H1 (cell line): ENCODE measurements around the gene SMIM20.

Source experiments
- CHD2 ChIP-seq: IDR thresholded peaks from 2 replicates; pipeline ENCODE4 v1.6.1; 2012; ENCODE audit warnings: low read length, improper control_type of control experiment
- CTCF ChIP-seq, 3 experiments: IDR thresholded peaks; 1 replicate in 2 of 3; 2 replicates in 1 of 3; pipeline versions ENCODE4 v1.5.1 to v1.6.1; 2011; ENCODE audit warnings: low read length in 3 of 3, mild to moderate bottlenecking in 3 of 3, inconsistent platforms in 2 of 3, low read depth in 1 of 3, moderate library complexity in 1 of 3; ENCODE audit not compliant: insufficient read depth in 1 of 3; ENCODE audit errors: control extremely low read depth in 1 of 3
- EZH2 ChIP-seq: fragments of 200-600 bp; sonication (generic); IDR thresholded peaks from 2 replicates; pipeline ENCODE4 v1.7.1; 2012; ENCODE audit warnings: low read depth, mild to moderate bottlenecking, moderate library complexity, low read length, inconsistent platforms; ENCODE audit not compliant: severe bottlenecking
- FOSL1 ChIP-seq: IDR thresholded peaks from 2 replicates; pipeline ENCODE4 v1.6.1; 2011; ENCODE audit warnings: mild to moderate bottlenecking, low read depth, low read length, moderate library complexity; ENCODE audit not compliant: insufficient read depth
- KDM4A ChIP-seq: IDR thresholded peaks from one replicate; pipeline ENCODE4 v1.7.1; 2012; ENCODE audit warnings: low read depth, mild to moderate bottlenecking, moderate library complexity, low read length, inconsistent platforms; ENCODE audit not compliant: severe bottlenecking
- POLR2AphosphoS5 ChIP-seq: IDR thresholded peaks from 2 replicates; pipeline ENCODE4 v1.6.1; 2011; ENCODE audit warnings: low read depth, low read length
- RNF2 ChIP-seq: fragments of 200-900, 300-1000 bp; sonication (generic); IDR thresholded peaks from 2 replicates; pipeline ENCODE4 v1.7.1; 2016; ENCODE audit warnings: borderline replicate concordance, low read depth, mild to moderate bottlenecking, antibody characterized with exemption, low read length; ENCODE audit not compliant: poor library complexity, severe bottlenecking; ENCODE audit errors: missing control alignments
- SUZ12 ChIP-seq: fragments of 200-600 bp; sonication (generic); IDR thresholded peaks from 2 replicates; pipeline ENCODE4 v1.6.1; 2012; ENCODE audit warnings: mild to moderate bottlenecking, inconsistent platforms, low read length, moderate library complexity, mixed read lengths
- TEAD4 ChIP-seq: IDR thresholded peaks from 2 replicates; pipeline ENCODE4 v1.6.1; 2012; ENCODE audit warnings: low read depth, low read length, inconsistent platforms, mixed read lengths

- TF ChIP-seq KDM4A, result no peak
- no peak for TF ChIP-seq SUZ12
- TF ChIP-seq CHD2, result no peak
- TF ChIP-seq FOSL1, result no peak
- no peak for TF ChIP-seq TEAD4
- TF ChIP-seq RNF2, result no peak
- TF ChIP-seq CTCF (IDR thresholded peaks at IDR 0.05; ENCODE audit: control extremely low read depth in 1 of 3, insufficient read depth in 1 of 3, low read depth in 1 of 3, low read length in 3 of 3), result no peak
- TF ChIP-seq POLR2AphosphoS5, result no peak
- no peak for TF ChIP-seq EZH2
Measured at GRCh38 chr4:25949173-25949748, 35.2 kb downstream of the SMIM20 start.
